Nephron progenitor cell (in vitro differentiated cells): ENCODE measurements around the gene TMOD1.
"Not testable (repeated sequence)": the region's sequence is repeated elsewhere in the genome, so short reads cannot be mapped to it uniquely, and the experiment has no call there.

Experiments
- DNase-seq: peaks from one replicate; pipeline ENCODE4 v3.0.0; 2021
- H3K27ac Mint-ChIP-seq: 2 replicates; pipeline ENCODE4 v1.8.0; 2021; ENCODE audit warnings: mild to moderate bottlenecking, moderate library complexity, mixed read lengths
- H3K27me3 Mint-ChIP-seq: 2 replicates; pipeline ENCODE4 v1.8.0; 2021; ENCODE audit warnings: mild to moderate bottlenecking, low read depth, mixed read lengths; ENCODE audit not compliant: poor library complexity
- H3K36me3 Mint-ChIP-seq: 2 replicates; pipeline ENCODE4 v1.8.0; 2021; ENCODE audit warnings: low read depth, mixed read lengths
- H3K4me1 Mint-ChIP-seq: 2 replicates; pipeline ENCODE4 v1.8.0; 2021; ENCODE audit warnings: mixed read lengths
- H3K4me3 Mint-ChIP-seq: 2 replicates; pipeline ENCODE4 v1.8.0; 2021; ENCODE audit warnings: mild to moderate bottlenecking, moderate library complexity, mixed read lengths
- H3K9me3 Mint-ChIP-seq: 2 replicates; pipeline ENCODE4 v1.8.0; 2021; ENCODE audit warnings: mild to moderate bottlenecking, moderate library complexity, mixed read lengths
- TF ChIP-seq, protein P1 (sequence below): fragments of 200-600 bp; sonication (generic); IDR thresholded peaks from 2 replicates; pipeline ENCODE4 v1.5.0; 2021; ENCODE audit warnings: antibody characterized with exemption

Gene TMOD1

DNA sequence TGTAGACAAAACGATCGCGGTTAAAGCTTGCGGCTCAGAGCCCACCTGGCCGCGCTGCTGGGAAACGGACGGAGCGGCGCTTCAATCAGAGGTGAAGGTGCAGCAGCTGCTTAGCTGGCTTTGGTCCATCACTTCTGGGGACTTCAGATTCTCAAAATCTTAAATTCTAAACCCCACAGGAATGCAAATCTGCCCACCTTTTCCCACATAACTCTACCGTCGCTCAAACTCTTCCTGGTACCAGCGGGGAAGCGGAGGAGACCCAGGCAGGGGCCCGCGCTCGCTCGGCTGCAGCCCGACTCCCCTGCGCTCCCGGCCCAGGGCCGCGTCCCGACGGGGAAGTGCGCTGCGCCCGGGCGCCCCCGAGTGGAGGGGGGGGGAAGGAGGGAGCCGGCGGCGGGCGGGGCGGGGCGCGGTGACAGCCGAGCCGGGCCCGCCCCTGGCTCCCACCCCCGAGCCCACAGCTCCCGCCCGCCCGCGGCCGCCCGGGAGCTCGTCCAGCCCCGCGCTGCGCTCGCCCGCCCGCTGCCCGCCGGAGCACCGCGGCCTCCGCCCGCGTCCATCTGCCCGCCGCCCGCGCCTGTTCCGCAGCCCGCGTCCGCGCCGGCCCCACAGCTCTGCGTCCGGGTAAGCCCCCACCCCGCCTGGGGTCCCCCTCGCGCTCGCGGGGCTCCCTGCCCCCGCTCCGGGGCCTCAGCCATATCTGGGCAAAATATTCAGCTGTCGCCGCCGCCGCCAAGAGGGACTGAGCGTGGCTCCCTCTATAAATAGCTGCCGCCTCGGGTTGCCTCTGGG is at the start of gene TMOD1:
Gene TMOD1, plus strand, starts transcription at position 490 of the 795 bp plus-strand sequence. CDS start 22,523 bp downstream, outside the sequence.
- Mint-ChIP-seq H3K4me1 (peaks cover 19% of the 10 kb centered on the region), H3K27me3 (peaks cover 42% of the 10 kb centered on the region), H3K9me3 (peaks cover 29% of the 10 kb centered on the region), H3K27ac (peak within 1 kb of the TSS; percentile 64), H3K36me3 (no peaks in the 10 kb centered on the region), H3K4me3 (peak within 1 kb of the TSS; percentile 75)
- TF ChIP-seq, protein P1, sequence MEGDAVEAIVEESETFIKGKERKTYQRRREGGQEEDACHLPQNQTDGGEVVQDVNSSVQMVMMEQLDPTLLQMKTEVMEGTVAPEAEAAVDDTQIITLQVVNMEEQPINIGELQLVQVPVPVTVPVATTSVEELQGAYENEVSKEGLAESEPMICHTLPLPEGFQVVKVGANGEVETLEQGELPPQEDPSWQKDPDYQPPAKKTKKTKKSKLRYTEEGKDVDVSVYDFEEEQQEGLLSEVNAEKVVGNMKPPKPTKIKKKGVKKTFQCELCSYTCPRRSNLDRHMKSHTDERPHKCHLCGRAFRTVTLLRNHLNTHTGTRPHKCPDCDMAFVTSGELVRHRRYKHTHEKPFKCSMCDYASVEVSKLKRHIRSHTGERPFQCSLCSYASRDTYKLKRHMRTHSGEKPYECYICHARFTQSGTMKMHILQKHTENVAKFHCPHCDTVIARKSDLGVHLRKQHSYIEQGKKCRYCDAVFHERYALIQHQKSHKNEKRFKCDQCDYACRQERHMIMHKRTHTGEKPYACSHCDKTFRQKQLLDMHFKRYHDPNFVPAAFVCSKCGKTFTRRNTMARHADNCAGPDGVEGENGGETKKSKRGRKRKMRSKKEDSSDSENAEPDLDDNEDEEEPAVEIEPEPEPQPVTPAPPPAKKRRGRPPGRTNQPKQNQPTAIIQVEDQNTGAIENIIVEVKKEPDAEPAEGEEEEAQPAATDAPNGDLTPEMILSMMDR = no peak
- DNase-seq = peak; percentile 74

DNA sequence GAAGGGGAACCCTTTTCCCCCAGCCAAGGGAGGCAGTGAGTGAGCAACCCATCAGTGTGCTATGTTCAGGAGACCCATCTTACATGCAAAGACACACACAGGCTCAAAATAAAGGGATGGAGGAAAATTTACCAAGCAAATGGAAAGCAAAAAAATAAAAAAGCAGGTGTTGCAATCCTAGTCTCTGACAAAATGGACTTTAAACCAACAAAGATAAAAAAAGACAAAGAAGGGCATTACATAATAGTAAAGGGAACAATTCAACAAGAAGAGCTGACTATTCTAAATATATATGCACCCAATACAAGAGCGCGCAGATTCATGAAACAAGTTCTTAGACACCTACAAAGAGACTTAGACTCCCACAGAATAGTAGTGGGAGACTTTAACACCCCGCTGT is 47.9 kb upstream of the TMOD1 start:
- H3K27ac Mint-ChIP-seq, H3K36me3 Mint-ChIP-seq, DNase-seq, H3K4me3 Mint-ChIP-seq, H3K4me1 Mint-ChIP-seq: not testable (repeated sequence)
- Mint-ChIP-seq H3K27me3 (peaks cover 34% of the 10 kb centered on the region), H3K9me3 (peaks cover 20% of the 10 kb centered on the region)

DNA sequence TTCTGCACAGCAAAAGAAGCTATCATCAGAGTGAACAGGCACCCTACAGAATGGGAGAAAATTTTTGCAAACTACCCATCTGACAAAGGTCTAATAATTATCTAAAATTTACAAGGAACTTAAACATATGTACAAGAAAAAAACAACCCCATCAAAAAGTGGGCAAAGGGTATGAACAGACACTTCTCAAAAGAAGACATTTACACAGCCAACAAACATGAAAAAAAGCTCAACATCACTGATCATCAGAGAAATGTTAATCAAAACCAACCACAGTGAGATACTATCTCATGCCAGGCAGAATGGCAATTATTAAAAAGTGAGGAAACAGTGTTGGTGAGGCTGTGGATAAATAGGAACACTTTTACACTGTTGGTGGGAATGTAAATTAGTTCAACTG is 44.6 kb upstream of the TMOD1 start:
- not testable (repeated sequence) for DNase-seq, H3K27ac Mint-ChIP-seq, H3K4me1 Mint-ChIP-seq, H3K4me3 Mint-ChIP-seq, H3K36me3 Mint-ChIP-seq
- H3K27me3 Mint-ChIP-seq = peaks cover 23% of the 10 kb centered on the region
- peaks cover 20% of the 10 kb centered on the region for H3K9me3 Mint-ChIP-seq

DNA sequence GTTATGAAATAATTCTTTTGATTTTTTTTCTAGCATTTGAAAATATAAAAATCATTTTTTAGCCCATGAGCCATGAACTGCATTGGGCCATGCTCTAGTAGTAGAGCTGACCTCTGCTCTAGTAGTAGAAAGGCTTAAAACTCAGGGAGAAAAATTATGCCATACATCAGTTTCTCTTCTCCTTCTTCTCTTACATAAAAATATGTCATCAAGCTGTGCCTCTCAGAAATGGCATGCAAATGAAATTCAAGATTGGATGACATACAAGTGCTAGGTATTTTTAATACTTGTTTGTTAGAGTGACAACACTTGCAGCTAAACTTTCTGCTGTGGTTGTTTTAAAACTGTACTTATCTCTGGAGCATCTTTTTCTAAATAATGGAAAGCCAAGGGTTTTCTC is 42.1 kb upstream of the TMOD1 start:
- no peak for DNase-seq

GRCh38 chr9:97462159-97462558 is 39.3 kb upstream of the TMOD1 start:
- no peak overlapping the region for H3K27ac Mint-ChIP-seq
- no peak overlapping the region for H3K4me3 Mint-ChIP-seq
- H3K27me3 Mint-ChIP-seq = peaks cover 15% of the 10 kb centered on the region
- DNase-seq = no peak
- no peaks in the 10 kb centered on the region for H3K36me3 Mint-ChIP-seq
- H3K4me1 Mint-ChIP-seq = no peaks in the 10 kb centered on the region
- peaks cover 4% of the 10 kb centered on the region for H3K9me3 Mint-ChIP-seq
- TF ChIP-seq, protein P1 = no peak

More for the DNA sequence above, 42.1 kb upstream of the TMOD1 start:
- H3K4me1 Mint-ChIP-seq = no peaks in the 10 kb centered on the region
- peaks cover 12% of the 10 kb centered on the region for H3K9me3 Mint-ChIP-seq
- no peak overlapping the region for H3K27ac Mint-ChIP-seq
- no peaks in the 10 kb centered on the region for H3K36me3 Mint-ChIP-seq
- H3K4me3 Mint-ChIP-seq = no peak overlapping the region
- TF ChIP-seq, protein P1 = no peak
- H3K27me3 Mint-ChIP-seq = peaks cover 22% of the 10 kb centered on the region

- Mint-ChIP-seq H3K4me1 (no peaks in the 10 kb centered on the region), H3K9me3 (no peaks in the 10 kb centered on the region), H3K27ac (no peak overlapping the region)
Measured at GRCh38 chr9:97462914-97463313, 38.6 kb upstream of the TMOD1 start.

More at GRCh38 chr9:97462914-97463313, 38.6 kb upstream of the TMOD1 start:
- peaks cover 11% of the 10 kb centered on the region for H3K27me3 Mint-ChIP-seq
- H3K36me3 Mint-ChIP-seq = no peaks in the 10 kb centered on the region
- DNase-seq = no peak
- H3K4me3 Mint-ChIP-seq = no peak overlapping the region
- TF ChIP-seq, protein P1 = no peak
